HepG2 (cell line): ENCODE results near the gene EFS. TPM values are rescaled to one million over a fixed set of nuclear protein-coding genes. Genes with fewer than 3 reads are reported as not detected.

Experiments
- HES4 ChIP-seq: sonication (generic); formaldehyde crosslinking; IDR thresholded peaks from 2 replicates; pipeline ENCODE4 v1.9.0; 2021; ENCODE audit warnings: mild to moderate bottlenecking, missing genetic modification reagents, borderline replicate concordance
- PCBP2 ChIP-seq: fragments of 200-400 bp; formaldehyde crosslinking; optimal IDR thresholded peaks from 2 replicates; pipeline ENCODE3; 2018; ENCODE audit warnings: low read length, low read depth; ENCODE audit not compliant: poor library complexity, severe bottlenecking
- RBM39 ChIP-seq: fragments of 200-400 bp; formaldehyde crosslinking; IDR thresholded peaks from one replicate; pipeline ENCODE4 v1.6.1; 2018; ENCODE audit warnings: antibody characterized with exemption, mild to moderate bottlenecking, low read depth, low read length; ENCODE audit not compliant: poor library complexity, severe bottlenecking
- REL ChIP-seq: sonication (generic); formaldehyde crosslinking; conservative IDR thresholded peaks from 2 replicates; pipeline ENCODE4 v1.8.0; 2022; ENCODE audit warnings: mild to moderate bottlenecking, missing genetic modification reagents, moderate library complexity
- ZFX ChIP-seq: sonication (generic); formaldehyde crosslinking; IDR thresholded peaks from 2 replicates; pipeline ENCODE4 v1.4.0; 2020; ENCODE audit warnings: mild to moderate bottlenecking, low read depth, missing genetic modification reagents, moderate library complexity
- ZNF382 ChIP-seq: sonication (generic); formaldehyde crosslinking; IDR thresholded peaks from 2 replicates; pipeline ENCODE4 v1.5.0; 2020; ENCODE audit warnings: missing genetic modification reagents, mild to moderate bottlenecking, borderline replicate concordance
- ZNF558 ChIP-seq: sonication (generic); formaldehyde crosslinking; IDR thresholded peaks from 2 replicates; pipeline ENCODE4 v1.9.0; 2022; ENCODE audit warnings: mild to moderate bottlenecking, missing genetic modification reagents, borderline replicate concordance
- polyA plus RNA-seq, 8 experiments: library from polyadenylated mRNA; depleted of rRNA in 3 of 8; stranded (reverse) in 7 of 8; unstranded in 1 of 8; fragments of >200 nt; fragmentation: Illumina TruSeq in 4 of 8; extraction: Trizol in 4 of 8; gene quantifications; 2 replicates each; pipeline versions ENCODE4 v1.2.1 to v1.2.3, GENCODE V29; 2011 to 2016; ENCODE audit warnings: low read depth in 4 of 8, missing spikeins in 1 of 8, mixed read lengths in 1 of 8; ENCODE audit not compliant: insufficient read depth in 1 of 8
- total RNA-seq, 5 experiments: library from RNA; depleted of rRNA; stranded (reverse); fragments of >200 nt; fragmentation: Illumina TruSeq; extraction: Trizol; gene quantifications; 2 replicates each; pipeline ENCODE4 v1.2.3, GENCODE V29; 2016; ENCODE audit warnings: low read depth in 1 of 5
- TF ChIP-seq, protein P1 (sequence below): sonication (generic); formaldehyde crosslinking; conservative IDR thresholded peaks from 2 replicates; pipeline ENCODE4 v1.4.0; 2020; ENCODE audit warnings: missing genetic modification reagents
- TF ChIP-seq, protein P2 (sequence below): sonication (generic); formaldehyde crosslinking; IDR thresholded peaks from 2 replicates; pipeline ENCODE4 v1.4.0; 2020; ENCODE audit warnings: missing genetic modification reagents
- TF ChIP-seq, protein P3 (sequence below): sonication (generic); formaldehyde crosslinking; IDR thresholded peaks from 2 replicates; pipeline ENCODE4; 2020; ENCODE audit warnings: missing genetic modification reagents, mild to moderate bottlenecking, borderline replicate concordance
- TF ChIP-seq, protein P4 (sequence below): IDR thresholded peaks from 2 replicates; pipeline ENCODE4 v1.6.1; 2016; ENCODE audit warnings: low read depth, control low read depth
- TF ChIP-seq, protein P5 (sequence below): sonication (generic); formaldehyde crosslinking; IDR thresholded peaks from 2 replicates; pipeline ENCODE4 v1.5.0; 2020; ENCODE audit warnings: mild to moderate bottlenecking, missing genetic modification reagents
- TF ChIP-seq, protein P6 (sequence below): sonication (generic); formaldehyde crosslinking; IDR thresholded peaks from 2 replicates; pipeline ENCODE4 v1.4.0; 2020; ENCODE audit warnings: mild to moderate bottlenecking, missing genetic modification reagents

Gene EFS
- total and polyA plus RNA-seq, 2 of the 13 experiments (the other 11 are each of a cell fraction or from before 2014, with no cell fraction given) = not detected

DNA sequence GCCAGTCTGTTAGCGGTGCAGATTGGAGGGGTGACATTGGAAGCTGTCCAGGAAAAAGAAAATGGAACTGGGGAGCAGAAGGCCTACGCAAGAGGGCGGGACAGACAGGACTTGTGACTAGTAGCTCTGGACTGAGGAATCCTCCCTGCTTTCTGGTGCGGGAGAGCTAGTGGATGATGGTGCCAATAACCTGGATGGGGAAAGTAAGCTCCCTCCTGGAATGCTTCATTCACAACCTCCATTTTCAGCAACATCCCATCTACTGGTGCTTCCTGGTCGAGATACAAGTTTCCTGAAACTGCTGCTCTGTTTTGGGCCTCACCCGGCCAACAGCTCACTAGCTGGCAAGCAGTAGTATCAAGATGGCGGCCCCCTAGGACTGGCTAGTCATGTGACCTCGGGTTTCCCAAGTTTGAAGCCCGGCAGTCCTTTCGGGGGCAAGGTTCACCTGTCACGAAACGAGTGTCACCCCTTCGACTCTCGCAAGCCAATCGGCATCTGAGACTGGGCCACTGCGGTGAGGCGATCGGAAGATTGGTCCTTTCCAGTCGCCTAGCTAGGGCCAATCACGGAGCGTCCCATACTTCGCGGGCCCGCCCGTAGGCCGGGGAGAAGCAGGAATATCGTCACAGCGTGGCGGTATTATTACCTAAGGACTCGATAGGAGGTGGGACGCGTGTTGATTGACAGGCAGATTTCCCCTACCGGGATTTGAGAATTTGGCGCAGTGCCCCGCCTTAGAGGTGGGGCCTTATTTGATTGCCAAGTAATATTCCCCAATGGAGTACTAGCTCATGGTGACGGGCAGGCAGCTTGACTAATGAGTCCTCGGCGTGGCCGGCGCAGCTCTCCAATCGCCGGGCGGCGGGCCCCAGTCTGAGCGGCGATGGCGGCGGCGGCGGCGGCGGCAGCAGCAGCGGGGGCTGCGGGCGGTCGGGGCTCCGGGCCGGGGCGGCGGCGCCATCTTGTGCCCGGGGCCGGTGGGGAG is 44.1 kb downstream of the EFS start, which contains the start of gene PABPN1 (continued):
- TF ChIP-seq, protein P1, sequence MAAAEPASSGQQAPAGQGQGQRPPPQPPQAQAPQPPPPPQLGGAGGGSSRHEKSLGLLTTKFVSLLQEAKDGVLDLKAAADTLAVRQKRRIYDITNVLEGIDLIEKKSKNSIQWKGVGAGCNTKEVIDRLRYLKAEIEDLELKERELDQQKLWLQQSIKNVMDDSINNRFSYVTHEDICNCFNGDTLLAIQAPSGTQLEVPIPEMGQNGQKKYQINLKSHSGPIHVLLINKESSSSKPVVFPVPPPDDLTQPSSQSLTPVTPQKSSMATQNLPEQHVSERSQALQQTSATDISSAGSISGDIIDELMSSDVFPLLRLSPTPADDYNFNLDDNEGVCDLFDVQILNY (CRISPR knock-in tag) = peak; percentile 82; the same call in 1 of the 2 replicates
- TF ChIP-seq, protein P2, sequence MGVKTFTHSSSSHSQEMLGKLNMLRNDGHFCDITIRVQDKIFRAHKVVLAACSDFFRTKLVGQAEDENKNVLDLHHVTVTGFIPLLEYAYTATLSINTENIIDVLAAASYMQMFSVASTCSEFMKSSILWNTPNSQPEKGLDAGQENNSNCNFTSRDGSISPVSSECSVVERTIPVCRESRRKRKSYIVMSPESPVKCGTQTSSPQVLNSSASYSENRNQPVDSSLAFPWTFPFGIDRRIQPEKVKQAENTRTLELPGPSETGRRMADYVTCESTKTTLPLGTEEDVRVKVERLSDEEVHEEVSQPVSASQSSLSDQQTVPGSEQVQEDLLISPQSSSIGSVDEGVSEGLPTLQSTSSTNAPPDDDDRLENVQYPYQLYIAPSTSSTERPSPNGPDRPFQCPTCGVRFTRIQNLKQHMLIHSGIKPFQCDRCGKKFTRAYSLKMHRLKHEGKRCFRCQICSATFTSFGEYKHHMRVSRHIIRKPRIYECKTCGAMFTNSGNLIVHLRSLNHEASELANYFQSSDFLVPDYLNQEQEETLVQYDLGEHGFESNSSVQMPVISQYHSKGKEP = peak; percentile 42; the same call in 1 of the 2 replicates
- no peak for TF ChIP-seq ZNF558
- TF ChIP-seq RBM39 = peak; percentile 95
- TF ChIP-seq ZNF382 = no peak
- TF ChIP-seq, protein P3, sequence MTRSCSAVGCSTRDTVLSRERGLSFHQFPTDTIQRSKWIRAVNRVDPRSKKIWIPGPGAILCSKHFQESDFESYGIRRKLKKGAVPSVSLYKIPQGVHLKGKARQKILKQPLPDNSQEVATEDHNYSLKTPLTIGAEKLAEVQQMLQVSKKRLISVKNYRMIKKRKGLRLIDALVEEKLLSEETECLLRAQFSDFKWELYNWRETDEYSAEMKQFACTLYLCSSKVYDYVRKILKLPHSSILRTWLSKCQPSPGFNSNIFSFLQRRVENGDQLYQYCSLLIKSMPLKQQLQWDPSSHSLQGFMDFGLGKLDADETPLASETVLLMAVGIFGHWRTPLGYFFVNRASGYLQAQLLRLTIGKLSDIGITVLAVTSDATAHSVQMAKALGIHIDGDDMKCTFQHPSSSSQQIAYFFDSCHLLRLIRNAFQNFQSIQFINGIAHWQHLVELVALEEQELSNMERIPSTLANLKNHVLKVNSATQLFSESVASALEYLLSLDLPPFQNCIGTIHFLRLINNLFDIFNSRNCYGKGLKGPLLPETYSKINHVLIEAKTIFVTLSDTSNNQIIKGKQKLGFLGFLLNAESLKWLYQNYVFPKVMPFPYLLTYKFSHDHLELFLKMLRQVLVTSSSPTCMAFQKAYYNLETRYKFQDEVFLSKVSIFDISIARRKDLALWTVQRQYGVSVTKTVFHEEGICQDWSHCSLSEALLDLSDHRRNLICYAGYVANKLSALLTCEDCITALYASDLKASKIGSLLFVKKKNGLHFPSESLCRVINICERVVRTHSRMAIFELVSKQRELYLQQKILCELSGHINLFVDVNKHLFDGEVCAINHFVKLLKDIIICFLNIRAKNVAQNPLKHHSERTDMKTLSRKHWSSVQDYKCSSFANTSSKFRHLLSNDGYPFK (CRISPR knock-in tag) = peak; percentile 98
- TF ChIP-seq, protein P4, sequence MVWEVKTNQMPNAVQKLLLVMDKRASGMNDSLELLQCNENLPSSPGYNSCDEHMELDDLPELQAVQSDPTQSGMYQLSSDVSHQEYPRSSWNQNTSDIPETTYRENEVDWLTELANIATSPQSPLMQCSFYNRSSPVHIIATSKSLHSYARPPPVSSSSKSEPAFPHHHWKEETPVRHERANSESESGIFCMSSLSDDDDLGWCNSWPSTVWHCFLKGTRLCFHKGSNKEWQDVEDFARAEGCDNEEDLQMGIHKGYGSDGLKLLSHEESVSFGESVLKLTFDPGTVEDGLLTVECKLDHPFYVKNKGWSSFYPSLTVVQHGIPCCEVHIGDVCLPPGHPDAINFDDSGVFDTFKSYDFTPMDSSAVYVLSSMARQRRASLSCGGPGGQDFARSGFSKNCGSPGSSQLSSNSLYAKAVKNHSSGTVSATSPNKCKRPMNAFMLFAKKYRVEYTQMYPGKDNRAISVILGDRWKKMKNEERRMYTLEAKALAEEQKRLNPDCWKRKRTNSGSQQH (CRISPR knock-in tag) = 0 out of 2 replicates have a peak, but pooled peaks have one; percentile 38
- TF ChIP-seq ZFX (CRISPR knock-in tag) = peak; percentile 98
- TF ChIP-seq HES4 (CRISPR knock-in tag) = peak; percentile 48; the same call in 1 of the 2 replicates
- TF ChIP-seq, protein P5, sequence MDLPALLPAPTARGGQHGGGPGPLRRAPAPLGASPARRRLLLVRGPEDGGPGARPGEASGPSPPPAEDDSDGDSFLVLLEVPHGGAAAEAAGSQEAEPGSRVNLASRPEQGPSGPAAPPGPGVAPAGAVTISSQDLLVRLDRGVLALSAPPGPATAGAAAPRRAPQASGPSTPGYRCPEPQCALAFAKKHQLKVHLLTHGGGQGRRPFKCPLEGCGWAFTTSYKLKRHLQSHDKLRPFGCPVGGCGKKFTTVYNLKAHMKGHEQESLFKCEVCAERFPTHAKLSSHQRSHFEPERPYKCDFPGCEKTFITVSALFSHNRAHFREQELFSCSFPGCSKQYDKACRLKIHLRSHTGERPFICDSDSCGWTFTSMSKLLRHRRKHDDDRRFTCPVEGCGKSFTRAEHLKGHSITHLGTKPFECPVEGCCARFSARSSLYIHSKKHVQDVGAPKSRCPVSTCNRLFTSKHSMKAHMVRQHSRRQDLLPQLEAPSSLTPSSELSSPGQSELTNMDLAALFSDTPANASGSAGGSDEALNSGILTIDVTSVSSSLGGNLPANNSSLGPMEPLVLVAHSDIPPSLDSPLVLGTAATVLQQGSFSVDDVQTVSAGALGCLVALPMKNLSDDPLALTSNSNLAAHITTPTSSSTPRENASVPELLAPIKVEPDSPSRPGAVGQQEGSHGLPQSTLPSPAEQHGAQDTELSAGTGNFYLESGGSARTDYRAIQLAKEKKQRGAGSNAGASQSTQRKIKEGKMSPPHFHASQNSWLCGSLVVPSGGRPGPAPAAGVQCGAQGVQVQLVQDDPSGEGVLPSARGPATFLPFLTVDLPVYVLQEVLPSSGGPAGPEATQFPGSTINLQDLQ (CRISPR knock-in tag) = no peak
- TF ChIP-seq, protein P6, sequence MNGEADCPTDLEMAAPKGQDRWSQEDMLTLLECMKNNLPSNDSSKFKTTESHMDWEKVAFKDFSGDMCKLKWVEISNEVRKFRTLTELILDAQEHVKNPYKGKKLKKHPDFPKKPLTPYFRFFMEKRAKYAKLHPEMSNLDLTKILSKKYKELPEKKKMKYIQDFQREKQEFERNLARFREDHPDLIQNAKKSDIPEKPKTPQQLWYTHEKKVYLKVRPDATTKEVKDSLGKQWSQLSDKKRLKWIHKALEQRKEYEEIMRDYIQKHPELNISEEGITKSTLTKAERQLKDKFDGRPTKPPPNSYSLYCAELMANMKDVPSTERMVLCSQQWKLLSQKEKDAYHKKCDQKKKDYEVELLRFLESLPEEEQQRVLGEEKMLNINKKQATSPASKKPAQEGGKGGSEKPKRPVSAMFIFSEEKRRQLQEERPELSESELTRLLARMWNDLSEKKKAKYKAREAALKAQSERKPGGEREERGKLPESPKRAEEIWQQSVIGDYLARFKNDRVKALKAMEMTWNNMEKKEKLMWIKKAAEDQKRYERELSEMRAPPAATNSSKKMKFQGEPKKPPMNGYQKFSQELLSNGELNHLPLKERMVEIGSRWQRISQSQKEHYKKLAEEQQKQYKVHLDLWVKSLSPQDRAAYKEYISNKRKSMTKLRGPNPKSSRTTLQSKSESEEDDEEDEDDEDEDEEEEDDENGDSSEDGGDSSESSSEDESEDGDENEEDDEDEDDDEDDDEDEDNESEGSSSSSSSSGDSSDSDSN (CRISPR knock-in tag) = peak; percentile 77
- peak; percentile 83 for TF ChIP-seq REL (CRISPR knock-in tag)
- TF ChIP-seq PCBP2 = no peak
